Natural killer cell (primary cell): Measurements from ENCODE around the gene SH2D3C. TPM values are rescaled to one million over a fixed set of nuclear protein-coding genes. Genes with fewer than 3 reads are reported as not detected.

Experiments
- ATAC-seq, 3 donors: fragments of 150-1000 bp in 2 of 3; fragments of 200-7000 bp in 1 of 3; cut with Tn5 transposase; 1 replicate in 1 of 3; 2 replicates in 2 of 3; pipeline ENCODE4 v1.10.0; 2021; ENCODE audit warnings: mild to moderate bottlenecking in 2 of 3, moderate library complexity in 2 of 3
- DNase-seq, 2 donors: peaks; one replicate each; pipeline versions ENCODE4 v3.0.0 to v3.0.0-alpha.2; 2013 to 2021; ENCODE audit warnings: mixed read lengths in 1 of 2
- H3K27ac ChIP-seq: one replicate; pipeline ENCODE4 v1.5.1; 2013; ENCODE audit warnings: mild to moderate bottlenecking, low read length
- H3K27me3 ChIP-seq: one replicate; pipeline ENCODE4 v1.6.1; 2013; ENCODE audit warnings: low read length; ENCODE audit not compliant: control insufficient read depth, insufficient read depth
- H3K36me3 ChIP-seq: one replicate; pipeline ENCODE4 v1.6.1; 2013; ENCODE audit warnings: low read length; ENCODE audit not compliant: control insufficient read depth, insufficient read depth
- H3K4me1 ChIP-seq: one replicate; pipeline ENCODE4 v1.6.1; 2013; ENCODE audit warnings: low read length; ENCODE audit not compliant: control insufficient read depth, insufficient read depth
- H3K4me3 ChIP-seq: one replicate; pipeline ENCODE4 v1.5.1; 2013; ENCODE audit warnings: low read length
- H3K9me3 ChIP-seq: one replicate; pipeline ENCODE4 v1.6.1; 2013; ENCODE audit warnings: low read length; ENCODE audit not compliant: control insufficient read depth, insufficient read depth
- H3K27ac Mint-ChIP-seq, 2 donors: one replicate each; pipeline ENCODE4 v1.8.0; 2022; ENCODE audit warnings: mild to moderate bottlenecking in 2 of 2, mixed read lengths in 2 of 2, moderate library complexity in 1 of 2
- H3K27me3 Mint-ChIP-seq, 2 donors: one replicate each; pipeline ENCODE4 v1.8.0; 2022; ENCODE audit warnings: low read depth in 2 of 2, mixed read lengths in 2 of 2
- H3K36me3 Mint-ChIP-seq: one replicate; pipeline ENCODE4 v1.8.0; 2022; ENCODE audit warnings: mixed read lengths
- H3K4me1 Mint-ChIP-seq, 2 donors: one replicate each; pipeline ENCODE4 v1.8.0; 2022; ENCODE audit warnings: mixed read lengths in 2 of 2
- H3K4me3 Mint-ChIP-seq: one replicate; pipeline ENCODE4 v1.8.0; 2022; ENCODE audit warnings: mild to moderate bottlenecking, moderate library complexity, mixed read lengths
- H3K9me3 Mint-ChIP-seq, 2 donors: one replicate each; pipeline ENCODE4 v1.8.0; 2022; ENCODE audit warnings: mixed read lengths in 2 of 2
- CTCF ChIP-seq: fragments of 200-600 bp; IDR thresholded peaks from one replicate; pipeline ENCODE4 v1.8.0; 2022; ENCODE audit warnings: antibody characterized with exemption
- WGBS: methylation state at CpG from one replicate; pipeline ENCODE4 v1.1.7; 2013; ENCODE audit warnings: missing lambda C conversion rate; ENCODE audit not compliant: insufficient coverage; 5-methylcytosine and 5-hydroxymethylcytosine counted together
- intact Hi-C: fragments of 100-400 bp; cut with micrococcal nuclease; formaldehyde crosslinking; loops from one replicate; pipeline ENCODE4 v1.14.2; 2022
- total RNA-seq, 4 donors: library from RNA; stranded (reverse); fragments of 120-200 nt in 1 of 4; gene quantifications; one replicate each; pipeline versions ENCODE4 v1.2.3 to v1.2.4, GENCODE V29; 2013 to 2022

The SH2D3C gene
- total RNA-seq, 3 donors from 2014 or later (not counting 1 experiment from before 2014, with no cell fraction given) = 42.8 to 86.8 (median 56.6) TPM

- Histone ChIP-seq H3K27ac (no peak overlapping the region), H3K9me3 (no peaks in the 10 kb centered on the region), H3K4me1 (peaks cover 58% of the 10 kb centered on the region), H3K4me3 (no peak overlapping the region), H3K36me3 (peaks cover 74% of the 10 kb centered on the region), H3K27me3 (no peaks in the 10 kb centered on the region)
- TF ChIP-seq CTCF = peak; percentile 31
- Mint-ChIP-seq H3K4me3 (no peak overlapping the region), H3K27ac (peak overlapping the region; percentile 80 to 99), H3K36me3 (no peaks in the 10 kb centered on the region), H3K27me3 (no peaks in the 10 kb centered on the region), H3K9me3 (no peaks in the 10 kb centered on the region), H3K4me1 (peaks cover 64 to 67% of the 10 kb centered on the region in 2 donors)
- ATAC-seq = peak; percentile 69 to 76 (median 76)
- 93% methylated on average over 7 of the region's 7 CpGs for WGBS
- peak; percentile 47 to 61 for DNase-seq
- intact Hi-C loops = no loop called here
These were observed 14.5 kb downstream of the SH2D3C start for GRCh38 chr9:127763918-127764384.

GRCh38 chr9:127762111-127762676, 16.3 kb downstream of the SH2D3C start:
- Histone ChIP-seq H3K4me3 (no peak overlapping the region), H3K36me3 (peaks cover 70% of the 10 kb centered on the region)

GRCh38 chr9:127761491-127761956, 16.9 kb downstream of the SH2D3C start:
- no peaks in the 10 kb centered on the region for H3K36me3 Mint-ChIP-seq
- Histone ChIP-seq H3K9me3 (no peaks in the 10 kb centered on the region), H3K27ac (no peak overlapping the region), H3K27me3 (no peaks in the 10 kb centered on the region), H3K36me3 (peaks cover 67% of the 10 kb centered on the region), H3K4me1 (peaks cover 34% of the 10 kb centered on the region), H3K4me3 (no peak overlapping the region)
- H3K4me1 Mint-ChIP-seq = peaks cover 43 to 51% of the 10 kb centered on the region in 2 donors
- no peak for ATAC-seq
- intact Hi-C loops = no loop called here
- no peak for DNase-seq
- no peak for TF ChIP-seq CTCF
- WGBS = 95% methylated on average over 5 of the region's 5 CpGs
- no peaks in the 10 kb centered on the region for H3K27me3 Mint-ChIP-seq
- H3K27ac Mint-ChIP-seq = peak overlapping the region; percentile 80 to 99
- H3K4me3 Mint-ChIP-seq = no peak overlapping the region
- no peaks in the 10 kb centered on the region for H3K9me3 Mint-ChIP-seq

More at GRCh38 chr9:127762111-127762676, 16.3 kb downstream of the SH2D3C start:
- H3K27ac ChIP-seq = no peak overlapping the region
- H3K27me3 ChIP-seq = no peaks in the 10 kb centered on the region
- H3K4me3 Mint-ChIP-seq = no peak overlapping the region
- no peaks in the 10 kb centered on the region for H3K27me3 Mint-ChIP-seq
- no peak for ATAC-seq
- peaks cover 50 to 57% of the 10 kb centered on the region in 2 donors for H3K4me1 Mint-ChIP-seq
- no peak for DNase-seq
- H3K9me3 ChIP-seq = no peaks in the 10 kb centered on the region
- no peaks in the 10 kb centered on the region for H3K36me3 Mint-ChIP-seq
- intact Hi-C loops = no loop called here
- TF ChIP-seq CTCF = no peak
- no peaks in the 10 kb centered on the region for H3K9me3 Mint-ChIP-seq
- H3K27ac Mint-ChIP-seq = peak overlapping the region; percentile 80 to 99
- peaks cover 41% of the 10 kb centered on the region for H3K4me1 ChIP-seq
- WGBS = 71% methylated on average over 16 of the region's 16 CpGs
